Measurements from ENCODE around the gene VARS2.
"Not testable (repeated sequence)": the region's sequence is repeated elsewhere in the genome, so short reads cannot be mapped to it uniquely, and the experiment has no call there.

The VARS2 gene

DNA sequence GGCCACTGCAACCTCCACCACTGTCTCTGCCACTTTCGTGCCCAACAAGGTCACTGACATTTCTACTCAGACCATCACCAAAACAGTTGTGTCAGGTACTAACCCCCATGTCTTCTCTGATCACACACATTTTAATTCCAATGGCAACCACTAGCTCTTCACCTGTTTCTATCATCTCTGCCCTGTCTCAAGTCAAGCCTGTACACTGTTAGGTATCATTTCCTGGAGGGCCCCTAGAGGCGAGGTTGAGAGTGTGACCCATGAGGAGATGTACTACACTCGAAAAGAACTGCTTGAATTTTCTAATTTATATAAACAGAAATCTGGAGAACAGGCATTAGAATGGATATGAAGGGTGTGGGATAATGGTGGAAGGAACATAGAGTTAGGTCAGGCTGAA, 52.1 kb downstream of the VARS2 start:
- DNase-seq = no peak

DNA sequence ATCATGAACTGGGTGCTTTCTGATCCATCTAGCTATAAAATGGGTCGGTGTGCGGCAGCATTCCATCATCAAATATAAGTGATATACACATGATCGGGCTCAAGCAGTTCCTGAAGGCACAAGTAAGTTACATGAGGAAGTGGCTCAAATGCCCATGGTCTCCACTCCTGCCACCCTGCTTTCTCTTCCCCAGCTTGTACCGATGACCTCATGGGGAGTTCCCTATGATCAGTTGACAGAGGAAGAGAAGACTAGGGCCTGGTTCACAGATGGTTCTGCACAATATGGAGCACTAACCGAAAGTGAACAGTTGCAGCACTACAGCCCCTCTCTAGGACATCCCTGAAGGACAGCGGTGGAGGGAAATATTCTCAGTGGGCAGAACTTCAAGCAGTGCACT, 55.1 kb downstream of the VARS2 start:
- not testable (repeated sequence) for DNase-seq

DNA sequence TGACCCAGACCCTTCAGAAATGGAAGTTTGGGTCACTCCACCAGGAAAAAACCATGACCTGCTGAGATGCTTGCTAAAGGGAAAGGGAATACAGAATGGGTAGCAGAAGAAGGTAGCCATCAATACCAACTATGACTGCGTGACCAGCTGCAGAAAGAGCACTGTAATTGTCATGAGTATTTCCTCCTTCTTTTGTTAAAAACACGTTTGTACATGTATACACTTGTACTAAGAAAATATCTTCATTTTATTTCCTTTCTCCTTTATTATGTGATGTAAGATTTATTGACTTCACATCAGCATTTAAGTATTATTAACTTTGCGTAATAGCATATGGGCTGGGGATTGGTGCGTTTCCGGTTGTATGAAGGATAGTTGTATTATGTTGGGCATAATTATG, 56.9 kb downstream of the VARS2 start:
- no peak for DNase-seq

DNA sequence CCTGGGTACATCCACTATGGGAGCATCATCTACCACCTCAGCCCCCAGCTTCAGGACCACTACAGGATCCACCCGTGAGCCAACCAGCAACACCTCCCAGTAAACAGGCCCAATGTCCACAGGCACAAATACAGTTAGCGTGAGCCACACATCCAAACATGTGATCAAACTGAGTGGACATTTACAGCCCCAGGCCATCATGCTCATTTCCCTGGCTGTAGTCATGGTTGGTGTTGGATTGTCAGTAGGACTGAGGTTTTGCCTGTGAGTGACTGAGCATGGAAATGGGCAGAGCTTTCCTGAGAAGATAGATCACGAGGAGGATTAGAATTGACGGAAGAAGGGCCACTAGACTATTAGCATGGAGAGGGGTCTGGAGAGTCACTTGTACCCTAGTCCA, 58.8 kb downstream of the VARS2 start:
- DNase-seq = no peak

DNA sequence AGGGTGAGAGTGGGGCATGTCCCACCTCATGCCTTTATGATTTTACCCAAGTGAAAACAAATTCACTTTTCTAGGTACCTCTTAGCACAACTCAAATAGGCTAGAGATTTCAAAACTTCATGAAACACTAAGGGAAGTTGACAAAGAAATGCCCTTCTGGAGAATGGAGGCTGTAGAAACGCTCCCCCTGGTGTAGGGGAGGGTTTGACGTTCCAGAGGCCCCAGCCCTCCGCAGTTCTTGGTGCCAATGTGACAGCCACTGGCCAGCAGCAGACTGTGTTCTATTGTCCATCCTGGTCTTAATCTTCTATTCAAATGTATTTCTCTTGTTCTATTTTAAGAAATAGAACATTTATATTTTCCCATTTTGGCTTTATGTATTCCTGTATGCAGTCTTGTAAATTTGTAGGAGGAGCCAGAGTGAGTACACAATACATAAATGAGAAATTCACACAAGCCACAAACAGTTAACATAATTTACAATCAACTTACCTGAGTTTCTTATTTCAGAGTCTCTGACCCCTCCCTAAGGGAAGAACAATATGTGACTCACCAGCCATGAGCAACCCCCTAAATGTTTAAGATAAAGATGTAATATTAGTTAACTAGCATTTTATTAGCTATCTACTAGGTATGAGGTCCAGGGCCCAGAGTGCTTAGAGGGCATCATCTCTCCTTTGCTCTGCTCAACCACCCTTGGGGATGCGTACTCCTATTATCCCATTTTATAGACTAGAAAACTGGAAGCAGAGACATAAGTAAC, 60.6 kb downstream of the VARS2 start:
- DNase-seq = no peak

All from DMS79 (cell line).